ENCODE data around the gene NCAM1.

GRCh38 chr11:113043698-113044097, 82.5 kb downstream of the NCAM1 start:
- TF ChIP-seq CTCF (IDR thresholded peaks at IDR 0.05): no peak
- TF ChIP-seq POLR2A (IDR thresholded peaks at IDR 0.05): no peak

Measured in thyroid gland (tissue), 4 donors.